NCI-H146 (cell line): ENCODE measurements around the gene PPP3CA.
A peak's percentile ranks its signal among the peaks of the same experiment; 100 is the strongest.

Experiments used
- DNase-seq: peaks from one replicate; lab custom pipeline; 2025; lab: John Stamatoyannopoulos, UW

PPP3CA gene

DNA sequence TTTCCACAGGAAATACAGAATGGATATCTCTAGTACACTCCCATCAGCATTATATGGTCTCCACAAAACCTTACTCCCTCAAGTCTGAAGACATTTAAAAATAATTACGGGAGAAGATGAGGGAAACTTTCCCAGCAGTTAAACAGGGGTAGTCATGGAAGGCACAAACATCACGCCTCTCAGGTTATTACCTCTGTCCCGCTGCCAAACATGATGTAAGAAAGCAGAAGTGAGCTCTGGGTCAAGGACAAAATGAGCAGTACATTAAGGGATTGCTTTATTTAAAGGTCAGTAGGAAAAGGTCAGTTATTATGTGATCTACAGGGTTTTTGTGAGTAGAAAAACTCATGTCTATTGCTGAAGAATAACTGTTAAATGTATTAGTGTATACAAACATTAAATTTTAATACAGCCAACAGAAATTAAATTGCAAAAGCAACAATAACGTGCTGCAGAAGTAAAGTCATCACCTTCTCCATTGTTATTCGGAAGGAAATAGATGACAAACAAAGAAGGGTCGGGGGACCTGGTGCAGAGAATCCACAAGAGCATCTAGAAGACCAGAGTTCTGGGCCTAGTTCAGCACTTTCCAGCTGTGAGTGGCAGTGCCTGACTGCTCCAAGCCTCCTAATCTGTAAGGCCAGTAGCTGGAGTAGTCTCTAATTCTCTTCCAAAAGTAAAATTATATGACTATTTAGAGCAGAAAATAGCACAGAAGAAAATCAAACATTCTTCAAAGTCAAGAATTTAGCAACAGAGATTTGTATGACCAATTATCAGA, 171.2 kb downstream of the PPP3CA start:
- DNase-seq: no peak

DNA sequence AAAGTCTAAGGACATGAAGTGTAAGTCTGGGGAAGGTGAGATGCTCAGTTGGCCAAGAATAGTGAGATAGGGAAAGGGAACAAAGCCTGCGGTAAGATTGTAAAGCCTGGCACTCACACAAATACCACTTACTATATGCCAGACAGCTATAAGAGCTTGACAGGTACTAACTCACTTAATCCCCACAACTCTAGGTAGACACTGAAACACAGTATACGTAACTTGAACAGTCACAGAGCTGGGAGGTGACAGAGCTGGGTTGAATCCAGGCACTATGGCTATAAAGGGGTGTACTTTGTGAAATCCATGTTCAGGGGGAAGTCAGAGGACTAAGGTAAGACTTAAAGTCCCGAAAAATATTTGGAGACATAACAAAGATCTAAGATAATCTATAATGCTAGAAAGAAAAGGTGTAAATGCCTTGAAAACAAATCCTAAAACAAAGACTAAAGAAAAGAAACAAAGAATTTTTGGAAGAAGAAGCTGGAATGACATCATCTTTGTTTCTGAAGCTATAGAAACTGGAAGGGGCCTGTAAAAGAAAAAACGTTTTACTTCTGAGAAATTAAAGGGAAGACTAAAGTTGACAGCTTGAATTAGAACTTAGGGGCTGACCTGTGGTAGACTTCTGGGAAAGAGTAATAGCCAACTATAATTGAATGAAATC, 172.5 kb downstream of the PPP3CA start:
- no peak for DNase-seq

GRCh38 chr4:101172369-101172768, 175.0 kb downstream of the PPP3CA start:
- no peak for DNase-seq

- DNase-seq: no peak
These were observed 175.6 kb downstream of the PPP3CA start for GRCh38 chr4:101171747-101172146.

- peak; percentile 74 for DNase-seq
These were observed 178.0 kb downstream of the PPP3CA start for GRCh38 chr4:101169044-101170014.

- no peak for DNase-seq
These were observed 183.4 kb downstream of the PPP3CA start for GRCh38 chr4:101163936-101164335.

DNA sequence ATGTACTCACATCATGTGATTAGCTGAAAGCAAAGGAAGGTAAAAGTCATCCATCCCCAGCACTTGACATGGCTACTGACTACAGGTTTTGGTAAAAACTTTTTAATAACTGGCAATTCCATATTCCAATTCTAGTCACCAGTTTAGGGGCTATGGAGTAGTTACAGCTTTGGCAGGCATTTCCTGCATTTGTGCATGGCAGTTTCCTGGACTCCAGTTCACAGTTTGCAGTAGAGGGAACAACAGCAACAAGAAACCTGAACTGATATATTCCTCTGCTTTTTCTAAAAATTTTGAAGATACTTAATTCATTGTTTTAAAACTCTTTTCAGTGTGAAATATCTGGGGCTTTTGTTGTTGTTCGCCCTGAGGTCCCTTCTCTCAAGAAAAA, 184.3 kb downstream of the PPP3CA start:
- no peak for DNase-seq

- no peak for DNase-seq
These were observed 186.3 kb downstream of the PPP3CA start for GRCh38 chr4:101160792-101161592.

GRCh38 chr4:101158507-101158906, 188.8 kb downstream of the PPP3CA start:
- DNase-seq: no peak

DNA sequence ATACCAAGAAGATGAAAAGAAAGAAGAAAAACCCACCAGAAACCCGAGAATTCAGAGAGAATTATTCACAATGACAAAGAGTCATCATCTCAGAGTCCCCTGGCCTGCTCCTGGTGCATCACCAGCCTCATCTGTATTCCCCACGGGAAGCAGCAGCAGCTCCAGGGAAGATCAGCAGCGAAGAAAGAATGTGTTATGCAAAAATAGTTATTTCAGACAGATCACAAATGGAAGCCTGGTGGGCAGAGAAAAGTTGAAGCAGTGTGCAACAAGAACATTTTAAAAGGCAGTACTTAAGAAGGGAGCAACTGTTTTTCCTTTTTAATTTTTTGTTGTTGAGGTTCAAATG, 189.2 kb downstream of the PPP3CA start:
- DNase-seq: no peak

- DNase-seq: no peak
These were observed 189.8 kb downstream of the PPP3CA start for GRCh38 chr4:101157415-101158133.

GRCh38 chr4:101156619-101157310, 190.6 kb downstream of the PPP3CA start:
- DNase-seq: no peak

DNA sequence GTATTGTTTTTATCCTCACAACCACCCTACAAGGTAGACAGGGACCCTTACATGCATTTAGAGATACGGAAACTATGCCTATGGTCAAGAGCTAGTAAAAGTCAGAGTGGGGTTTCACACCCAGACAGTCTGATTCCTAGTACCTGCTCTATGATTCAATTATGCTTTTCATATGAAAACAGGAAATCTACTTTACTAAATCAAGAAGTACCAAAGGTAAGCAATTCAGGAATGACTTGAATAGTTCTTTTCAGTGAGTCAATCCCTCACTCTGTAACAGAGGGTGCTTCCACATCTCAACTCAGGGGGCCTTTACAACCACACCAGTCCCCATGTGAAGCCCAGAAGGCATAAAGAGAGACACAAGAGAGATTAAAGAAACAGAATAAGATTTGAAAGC, 191.4 kb downstream of the PPP3CA start:
- DNase-seq: no peak

GRCh38 chr4:101155368-101155767, 192.0 kb downstream of the PPP3CA start:
- DNase-seq: no peak

GRCh38 chr4:101153653-101154052, 193.7 kb downstream of the PPP3CA start:
- peak; percentile 5 for DNase-seq

DNA sequence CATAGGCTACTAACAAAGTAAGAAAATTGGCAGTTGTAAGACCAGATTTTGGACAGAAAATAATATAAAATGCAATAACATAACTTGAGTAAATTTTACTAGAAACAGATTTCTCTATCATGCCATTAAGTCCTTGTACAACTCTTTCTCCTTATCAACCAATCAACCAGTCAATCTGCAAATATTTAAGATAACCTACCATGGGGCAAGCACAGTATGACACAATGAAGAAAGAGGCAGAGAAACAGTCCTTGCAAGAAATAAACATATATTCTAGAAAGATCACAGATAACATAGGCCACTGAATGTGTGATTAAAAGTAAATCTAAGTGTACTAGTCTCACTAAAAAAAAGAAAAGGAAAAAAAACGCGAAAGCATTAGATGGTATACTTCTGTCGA, 194.8 kb downstream of the PPP3CA start:
- DNase-seq: no peak

- no peak for DNase-seq
These were observed 198.8 kb downstream of the PPP3CA start for GRCh38 chr4:101148551-101148950.

DNA sequence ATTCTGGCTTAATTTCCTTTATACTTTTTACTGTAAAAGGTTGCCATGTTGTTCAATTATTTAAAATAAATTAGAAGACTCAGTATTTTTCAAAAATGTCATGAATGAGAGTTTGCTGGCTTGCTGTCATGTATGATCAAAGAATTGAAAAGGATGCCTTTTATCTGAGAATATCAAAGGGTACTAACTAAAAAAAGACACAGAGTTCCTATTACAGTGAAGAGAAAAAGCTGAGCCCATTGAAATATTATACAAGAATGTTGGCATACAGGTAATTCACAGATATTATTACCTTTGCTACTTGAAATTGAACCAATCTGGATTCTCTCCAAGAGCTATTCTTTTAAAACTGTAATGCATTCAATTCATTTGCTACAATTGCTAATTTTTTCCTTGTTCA, 200.0 kb downstream of the PPP3CA start:
- DNase-seq: no peak

GRCh38 chr4:101145021-101145420, 202.3 kb downstream of the PPP3CA start:
- DNase-seq: no peak

DNA sequence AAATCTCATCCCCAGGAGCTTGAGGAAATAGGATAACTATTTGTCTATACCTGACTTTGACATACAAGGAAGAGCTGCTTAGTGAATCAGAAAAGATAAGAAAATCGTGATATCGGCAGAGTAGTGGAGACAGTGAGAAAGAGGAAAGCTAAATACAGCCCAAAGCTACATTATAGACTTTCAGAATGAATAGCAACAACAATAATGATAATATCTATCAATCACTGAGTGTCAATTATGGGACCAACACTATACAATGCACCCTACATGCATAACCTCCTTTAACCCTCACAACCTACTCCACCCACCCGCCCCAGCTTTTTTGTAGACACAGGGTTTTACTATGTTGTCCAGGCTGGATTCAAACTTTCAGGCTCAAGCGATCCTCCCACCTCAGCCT, 205.1 kb downstream of the PPP3CA start:
- no peak for DNase-seq
